Measurements from ENCODE around the gene TLR4. TPM values are rescaled to one million over a fixed set of nuclear protein-coding genes. Genes with fewer than 3 reads are reported as not detected.

The TLR4 gene
- total and polyA plus RNA-seq, 2 experiments from 2014 or later: 0.06 TPM; not detected in 1

GRCh38 chr9:117734082-117734481 is 29.9 kb downstream of the TLR4 start:
- no peak for TF ChIP-seq CTCF (IDR thresholded peaks at IDR 0.05; ENCODE audit: low read depth, low read length)
- Histone ChIP-seq H3K27me3 (no peaks in the 10 kb centered on the region), H3K9me3 (ENCODE audit: low read depth) (no peaks in the 10 kb centered on the region), H3K4me1 (ENCODE audit: low read depth) (peaks cover 16% of the 10 kb centered on the region), H3K27ac (no peak overlapping the region), H3K36me3 (no peaks in the 10 kb centered on the region), H3K4me3 (no peak overlapping the region)
- DNase-seq (ENCODE audit: low read depth in 1 of 2, low spot score in 1 of 2): no peak

GRCh38 chr9:117734523-117735314 is 30.5 kb downstream of the TLR4 start:
- Histone ChIP-seq H3K27ac (no peak overlapping the region), H3K9me3 (ENCODE audit: low read depth) (no peaks in the 10 kb centered on the region), H3K4me3 (no peak overlapping the region), H3K27me3 (no peaks in the 10 kb centered on the region), H3K36me3 (no peaks in the 10 kb centered on the region), H3K4me1 (ENCODE audit: low read depth) (peaks cover 10% of the 10 kb centered on the region)
- no peak for TF ChIP-seq CTCF (IDR thresholded peaks at IDR 0.05; ENCODE audit: low read depth, low read length)
- peak in 1 of 2 donors; percentile 33 for DNase-seq (ENCODE audit: low read depth in 1 of 2, low spot score in 1 of 2)

GRCh38 chr9:117737721-117738226 is 33.6 kb downstream of the TLR4 start:
- no peaks in the 10 kb centered on the region for H3K27me3 ChIP-seq
- DNase-seq (ENCODE audit: low read depth in 1 of 2, low spot score in 1 of 2): peak in 1 of 2 donors; percentile 49
- H3K9me3 ChIP-seq (ENCODE audit: low read depth): no peaks in the 10 kb centered on the region
- no peak overlapping the region for H3K4me3 ChIP-seq
- no peaks in the 10 kb centered on the region for H3K36me3 ChIP-seq
- H3K27ac ChIP-seq: no peak overlapping the region
- peaks cover 8% of the 10 kb centered on the region for H3K4me1 ChIP-seq (ENCODE audit: low read depth)
- no peak for TF ChIP-seq CTCF (IDR thresholded peaks at IDR 0.05; ENCODE audit: low read depth, low read length)

GRCh38 chr9:117739206-117739605 is 35.0 kb downstream of the TLR4 start:
- peaks cover 8% of the 10 kb centered on the region for H3K4me1 ChIP-seq (ENCODE audit: low read depth)

GRCh38 chr9:117739624-117740347 is 35.6 kb downstream of the TLR4 start:
- Histone ChIP-seq H3K36me3 (no peaks in the 10 kb centered on the region), H3K4me1 (ENCODE audit: low read depth) (peaks cover 11% of the 10 kb centered on the region), H3K27me3 (peaks cover 2% of the 10 kb centered on the region), H3K27ac (no peak overlapping the region), H3K9me3 (ENCODE audit: low read depth) (no peaks in the 10 kb centered on the region), H3K4me3 (no peak overlapping the region)
- DNase-seq (ENCODE audit: low read depth in 1 of 2, low spot score in 1 of 2): no peak
- TF ChIP-seq CTCF (IDR thresholded peaks at IDR 0.05; ENCODE audit: low read depth, low read length): no peak

More at GRCh38 chr9:117739206-117739605, 35.0 kb downstream of the TLR4 start:
- Histone ChIP-seq H3K27me3 (no peaks in the 10 kb centered on the region), H3K4me3 (no peak overlapping the region), H3K36me3 (no peaks in the 10 kb centered on the region), H3K27ac (no peak overlapping the region), H3K9me3 (ENCODE audit: low read depth) (no peaks in the 10 kb centered on the region)
- TF ChIP-seq CTCF (IDR thresholded peaks at IDR 0.05; ENCODE audit: low read depth, low read length): no peak
- no peak for DNase-seq (ENCODE audit: low read depth in 1 of 2, low spot score in 1 of 2)

All from cardiac muscle cell (in vitro differentiated cells and primary cell).